ENCODE results near the gene SFT2D1.

- TF ChIP-seq CTCF (IDR thresholded peaks at IDR 0.05): no peak
- TF ChIP-seq POLR2A (IDR thresholded peaks at IDR 0.05): no peak
These were observed 3.5 kb downstream of the SFT2D1 start for GRCh38 chr6:166338854-166339253.
